ENCODE data around the gene DNAH7. TPM values are rescaled to one million over a fixed set of nuclear protein-coding genes. Genes with fewer than 3 reads are reported as not detected.

Gene DNAH7
- total and polyA plus RNA-seq, 9 of the 15 experiments (the other 6 are each of a cell fraction or from before 2014, with no cell fraction given): 0.03 to 0.42 (median 0.18) TPM

- TF ChIP-seq ZNF609 (CRISPR knock-in tag; IDR thresholded peaks at IDR 0.05; ENCODE audit: borderline replicate concordance) (no peak), STAT5A (IDR thresholded peaks at IDR 0.05; ENCODE audit: borderline replicate concordance, low read length) (peak; percentile 31; the same call in 1 of the 2 replicates), ETS2 (tag; IDR thresholded peaks at IDR 0.05; ENCODE audit: borderline replicate concordance, poor library complexity, severe bottlenecking) (no peak), POLR2H (tag; IDR thresholded peaks at IDR 0.05; ENCODE audit: low read depth) (no peak), ZNF561 (CRISPR knock-in tag; conservative IDR thresholded peaks at IDR 0.05) (no peak), MXD1 (CRISPR knock-in tag; IDR thresholded peaks at IDR 0.05; ENCODE audit: borderline replicate concordance, poor library complexity, severe bottlenecking) (no peak), CBX2 (IDR thresholded peaks at IDR 0.05; ENCODE audit: insufficient read depth, low read length, poor library complexity, severe bottlenecking) (no peak), TAF9B (IDR thresholded peaks at IDR 0.05; ENCODE audit: partially characterized antibody) (no peak), TOE1 (IDR thresholded peaks at IDR 0.05; ENCODE audit: borderline replicate concordance) (0 out of 2 replicates have a peak, but pooled peaks have one; percentile 29), TOE1 (CRISPR knock-in tag; IDR thresholded peaks at IDR 0.05; ENCODE audit: borderline replicate concordance, low read depth) (no peak), ZNF511 (CRISPR knock-in tag; IDR thresholded peaks at IDR 0.05) (no peak), TEAD2 (tag; IDR thresholded peaks at IDR 0.05) (no peak)
Observed at GRCh38 chr2:196101325-196101991, 32.8 kb upstream of the DNAH7 start (continued).

Data from K562 (cell line).